ENCODE results near the gene ZDHHC20. TPM values are rescaled to one million over a fixed set of nuclear protein-coding genes. Genes with fewer than 3 reads are reported as not detected.

ZDHHC20 gene
- total and polyA plus RNA-seq, 3 donors from 2014 or later, result 52.4 to 76.2 (median 75.8) TPM

DNA sequence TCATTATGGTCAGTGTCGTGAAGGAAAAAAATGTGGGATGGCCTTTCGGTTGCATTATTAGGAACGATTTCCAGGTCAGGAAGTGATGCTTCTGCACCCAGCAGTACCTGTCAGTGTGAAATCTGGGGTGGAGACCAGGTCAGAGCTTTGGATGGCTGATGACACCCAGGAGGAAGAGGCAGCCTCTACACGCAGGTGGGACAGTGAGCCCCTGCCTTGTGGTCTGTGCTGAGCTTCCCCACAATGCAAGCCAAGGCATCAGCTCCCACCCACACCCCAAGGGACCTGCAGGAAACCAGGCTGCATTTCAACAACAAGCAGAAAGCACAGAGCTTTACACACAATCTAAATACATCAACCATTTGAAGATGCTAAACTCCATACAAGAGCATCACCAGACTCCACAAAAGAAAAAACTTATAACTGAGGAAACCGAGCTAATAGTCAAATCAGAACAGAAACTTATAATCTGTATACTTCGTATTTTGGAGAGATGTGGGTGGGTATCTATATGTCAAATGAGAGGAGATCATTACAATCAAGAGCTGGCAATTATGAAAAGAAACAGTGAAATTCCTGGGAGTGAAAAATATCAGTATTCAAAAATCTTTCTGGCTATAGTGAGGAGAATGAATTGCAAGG is 130.1 kb downstream of the ZDHHC20 start:
- Histone ChIP-seq H3K27ac (no peak overlapping the region), H3K4me1 (no peaks in the 10 kb centered on the region), H3K36me3 (ENCODE audit: low read depth, missing control alignments) (no peaks in the 10 kb centered on the region), H3K9me3 (no peaks in the 10 kb centered on the region), H3K4me3 (no peak overlapping the region), H3K27me3 (no peaks in the 10 kb centered on the region)
- DNase-seq, result no peak
- TF ChIP-seq, protein P1, sequence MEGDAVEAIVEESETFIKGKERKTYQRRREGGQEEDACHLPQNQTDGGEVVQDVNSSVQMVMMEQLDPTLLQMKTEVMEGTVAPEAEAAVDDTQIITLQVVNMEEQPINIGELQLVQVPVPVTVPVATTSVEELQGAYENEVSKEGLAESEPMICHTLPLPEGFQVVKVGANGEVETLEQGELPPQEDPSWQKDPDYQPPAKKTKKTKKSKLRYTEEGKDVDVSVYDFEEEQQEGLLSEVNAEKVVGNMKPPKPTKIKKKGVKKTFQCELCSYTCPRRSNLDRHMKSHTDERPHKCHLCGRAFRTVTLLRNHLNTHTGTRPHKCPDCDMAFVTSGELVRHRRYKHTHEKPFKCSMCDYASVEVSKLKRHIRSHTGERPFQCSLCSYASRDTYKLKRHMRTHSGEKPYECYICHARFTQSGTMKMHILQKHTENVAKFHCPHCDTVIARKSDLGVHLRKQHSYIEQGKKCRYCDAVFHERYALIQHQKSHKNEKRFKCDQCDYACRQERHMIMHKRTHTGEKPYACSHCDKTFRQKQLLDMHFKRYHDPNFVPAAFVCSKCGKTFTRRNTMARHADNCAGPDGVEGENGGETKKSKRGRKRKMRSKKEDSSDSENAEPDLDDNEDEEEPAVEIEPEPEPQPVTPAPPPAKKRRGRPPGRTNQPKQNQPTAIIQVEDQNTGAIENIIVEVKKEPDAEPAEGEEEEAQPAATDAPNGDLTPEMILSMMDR (IDR thresholded peaks at IDR 0.05), result no peak
- TF ChIP-seq POLR2A (IDR thresholded peaks at IDR 0.05), result no peak
- intact Hi-C loops (cut with DNase I; ENCODE audit: low total_unique reads), result no loop called here
- 88 to 90% methylated on average over 6 of the region's 6 CpGs for WGBS, 2 donors

DNA sequence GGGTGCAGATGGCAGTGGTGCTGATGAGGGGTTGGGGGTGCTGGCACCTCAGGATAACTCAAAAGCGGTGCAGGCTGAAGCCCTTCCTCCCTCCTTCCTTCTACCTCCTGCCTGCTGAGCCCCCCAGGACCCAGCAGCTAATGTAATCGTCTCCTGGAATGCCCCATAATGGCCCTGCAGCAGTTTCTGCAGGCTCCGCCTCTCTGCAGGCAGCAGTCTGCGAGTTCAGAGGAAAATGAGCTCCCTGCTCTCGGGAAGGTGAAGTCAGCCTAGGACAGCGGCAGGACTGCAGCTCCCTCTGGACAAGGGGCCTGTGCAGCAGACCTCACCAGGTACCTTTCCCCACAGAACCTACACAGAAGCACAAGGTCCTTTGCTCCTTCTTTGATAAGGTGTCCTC is 130.9 kb downstream of the ZDHHC20 start:
- H3K27ac ChIP-seq, result no peak overlapping the region
- no peaks in the 10 kb centered on the region for H3K27me3 ChIP-seq
- no peaks in the 10 kb centered on the region for H3K36me3 ChIP-seq (ENCODE audit: low read depth, missing control alignments)
- no peak for DNase-seq
- no peaks in the 10 kb centered on the region for H3K9me3 ChIP-seq
- H3K4me3 ChIP-seq, result no peak overlapping the region
- no peaks in the 10 kb centered on the region for H3K4me1 ChIP-seq
- TF ChIP-seq POLR2A (IDR thresholded peaks at IDR 0.05), result no peak
- TF ChIP-seq, protein P1 (IDR thresholded peaks at IDR 0.05), result no peak
- intact Hi-C loops (cut with DNase I; ENCODE audit: low total_unique reads), result no loop called here
- 80 to 84% methylated on average over 6 of the region's 6 CpGs for WGBS, 2 donors

DNA sequence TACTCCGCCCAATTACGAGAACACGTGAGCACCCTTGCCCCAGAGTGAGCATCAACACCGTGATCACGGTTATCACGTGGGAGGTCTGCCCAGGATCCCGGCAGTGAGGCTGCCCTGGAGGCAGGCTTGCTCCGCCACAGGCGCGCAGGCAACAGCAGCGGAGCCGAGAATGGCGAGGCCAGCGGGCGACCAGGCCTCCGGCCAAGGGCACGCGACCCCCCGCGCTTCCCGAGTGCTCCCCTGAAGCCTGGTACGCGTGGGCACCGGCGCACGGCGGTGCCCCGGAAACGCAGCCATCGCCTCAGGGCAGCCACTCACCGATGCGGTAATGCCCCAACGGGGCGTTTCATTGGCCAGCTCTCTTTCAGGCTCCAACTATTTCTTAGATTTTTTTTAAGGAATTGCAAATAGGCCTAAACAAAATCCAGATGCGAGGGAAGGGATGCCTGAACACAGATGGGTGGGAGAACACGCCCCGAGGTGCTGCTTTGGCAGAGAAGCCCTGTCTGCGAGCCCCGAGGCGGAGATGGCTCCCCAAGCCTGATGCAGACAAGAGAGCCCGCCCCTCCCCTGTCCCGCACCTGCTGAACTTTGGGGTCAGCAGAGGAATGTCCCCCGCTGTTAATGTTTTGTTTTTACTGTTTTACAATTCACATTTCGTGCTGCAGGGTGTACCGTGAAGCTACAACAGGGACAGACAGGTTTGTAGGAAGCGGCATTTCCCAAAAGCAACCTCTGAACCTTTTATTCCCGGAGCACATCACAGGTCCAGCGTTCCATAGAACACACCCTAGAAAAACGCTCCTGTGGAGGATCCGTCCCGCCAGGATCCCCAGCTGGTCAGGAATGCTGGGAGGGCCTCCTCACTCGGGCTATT is 132.7 kb downstream of the ZDHHC20 start:
- Histone ChIP-seq H3K9me3 (no peaks in the 10 kb centered on the region), H3K4me3 (peak overlapping the region; percentile 9 to 38), H3K27ac (no peak overlapping the region), H3K36me3 (ENCODE audit: low read depth, missing control alignments) (no peaks in the 10 kb centered on the region), H3K27me3 (no peaks in the 10 kb centered on the region), H3K4me1 (no peaks in the 10 kb centered on the region)
- TF ChIP-seq, protein P1 (IDR thresholded peaks at IDR 0.05), result no peak
- no peak for TF ChIP-seq POLR2A (IDR thresholded peaks at IDR 0.05)
- peak; percentile 41 for DNase-seq
- WGBS, 2 donors, result 15 to 19% methylated on average over 32 to 51 of the region's 52 CpGs
- intact Hi-C loops (cut with DNase I; ENCODE audit: low total_unique reads), result no loop called here

DNA sequence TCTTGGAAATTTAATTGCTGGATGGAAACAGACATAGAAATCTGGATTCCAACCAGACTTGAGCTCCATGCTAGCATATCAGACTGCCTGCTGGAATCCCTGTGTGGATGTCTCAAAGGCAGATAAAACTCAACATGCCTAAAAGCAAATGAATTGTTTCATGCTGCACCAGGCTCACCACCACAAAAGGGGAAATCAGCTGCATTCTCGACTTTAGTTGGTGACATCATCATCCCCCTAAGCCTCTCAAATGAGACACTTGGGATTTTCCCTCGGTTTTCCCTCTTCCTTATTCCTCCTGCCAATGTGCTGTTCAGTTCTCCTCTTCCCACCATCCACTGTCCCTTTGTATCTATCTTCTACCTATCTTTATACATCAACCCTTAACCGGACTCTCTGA is 134.3 kb downstream of the ZDHHC20 start:
- TF ChIP-seq POLR2A (IDR thresholded peaks at IDR 0.05), result no peak
- TF ChIP-seq, protein P1 (IDR thresholded peaks at IDR 0.05), result no peak
- H3K27me3 ChIP-seq, result no peaks in the 10 kb centered on the region
- 55 to 57% methylated on average over 3 of the region's 3 CpGs for WGBS, 2 donors
- no peaks in the 10 kb centered on the region for H3K9me3 ChIP-seq
- H3K36me3 ChIP-seq (ENCODE audit: low read depth, missing control alignments), result no peaks in the 10 kb centered on the region
- intact Hi-C loops (cut with DNase I; ENCODE audit: low total_unique reads), result no loop called here
- no peak overlapping the region for H3K27ac ChIP-seq
- no peak for DNase-seq
- no peak overlapping the region for H3K4me3 ChIP-seq
- no peaks in the 10 kb centered on the region for H3K4me1 ChIP-seq

Measured in testis (tissue), 3 donors.